Measurements from ENCODE around the gene LRR1.
"Not testable (repeated sequence)": the region's sequence is repeated elsewhere in the genome, so short reads cannot be mapped to it uniquely, and the experiment has no call there.

Gene LRR1

DNA sequence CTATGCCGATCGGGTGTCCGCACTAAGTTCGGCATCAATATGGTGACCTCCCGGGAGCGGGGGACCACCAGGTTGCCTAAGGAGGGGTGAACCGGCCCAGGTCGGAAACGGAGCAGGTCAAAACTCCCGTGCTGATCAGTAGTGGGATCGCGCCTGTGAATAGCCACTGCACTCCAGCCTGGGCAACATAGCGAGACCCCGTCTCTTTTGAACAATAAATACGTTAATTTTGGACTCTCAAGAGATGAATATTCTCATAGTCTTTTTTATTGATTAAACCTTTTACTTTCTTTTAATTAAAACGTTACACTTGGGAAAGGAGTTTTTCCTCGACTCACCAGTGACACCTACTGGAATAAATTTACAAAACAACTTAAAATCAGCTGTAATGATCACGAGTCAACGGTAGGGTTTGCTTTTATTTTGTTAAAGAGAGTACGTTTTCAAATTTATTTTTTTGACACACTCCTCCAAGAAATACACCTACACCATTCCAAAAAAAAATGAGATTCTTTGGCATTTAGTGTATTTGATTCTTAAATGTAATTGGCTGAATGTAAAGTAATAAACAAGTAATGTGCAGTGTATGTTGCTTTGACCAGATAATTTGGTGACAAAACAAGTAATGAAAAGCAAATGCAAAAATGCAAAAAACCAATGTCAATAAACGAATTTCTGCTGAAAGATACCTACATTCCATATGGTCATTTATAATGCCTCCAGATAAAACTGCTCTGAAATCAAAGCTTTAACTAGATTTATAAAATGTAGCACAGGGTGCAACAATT, 11.9 kb upstream of the LRR1 start:
- DNase-seq: peak; percentile 46 to 59

DNA sequence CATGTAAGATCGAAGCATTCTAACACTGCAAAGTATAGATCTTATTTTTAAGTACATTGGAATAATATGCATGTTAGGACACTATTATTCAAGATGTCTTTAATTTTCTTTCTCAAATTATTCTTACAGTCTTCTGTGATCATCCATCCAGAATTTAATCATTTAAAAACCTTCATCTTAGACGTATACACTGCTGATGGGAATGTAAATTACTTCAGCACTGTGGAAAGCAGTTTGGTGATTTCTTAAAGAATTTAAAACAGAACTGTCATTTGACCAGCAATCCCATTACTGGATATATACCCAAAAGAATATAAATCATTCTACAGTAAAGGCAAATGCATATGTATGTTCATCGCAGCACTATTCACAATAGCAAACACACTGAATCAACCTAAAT, 9.4 kb upstream of the LRR1 start:
- no peak for DNase-seq

DNA sequence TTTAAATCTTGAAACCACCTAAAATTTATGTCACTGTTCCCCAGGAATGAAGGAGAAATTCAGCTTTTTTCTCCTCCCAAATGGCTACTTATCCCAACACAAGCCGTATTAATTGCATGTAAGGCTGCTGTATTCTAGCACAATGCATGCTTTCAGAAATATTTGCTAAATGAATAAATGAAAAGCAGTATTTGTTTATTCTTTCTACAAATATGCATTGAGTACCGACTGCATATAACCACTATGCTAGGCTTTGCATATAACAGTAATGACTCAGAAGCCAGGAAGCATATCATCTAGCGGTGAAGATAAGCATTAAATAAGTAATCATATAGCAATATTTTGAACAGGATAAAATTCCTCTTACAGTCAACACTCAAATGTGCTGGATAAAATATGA, 5.7 kb upstream of the LRR1 start:
- DNase-seq: no peak

DNA sequence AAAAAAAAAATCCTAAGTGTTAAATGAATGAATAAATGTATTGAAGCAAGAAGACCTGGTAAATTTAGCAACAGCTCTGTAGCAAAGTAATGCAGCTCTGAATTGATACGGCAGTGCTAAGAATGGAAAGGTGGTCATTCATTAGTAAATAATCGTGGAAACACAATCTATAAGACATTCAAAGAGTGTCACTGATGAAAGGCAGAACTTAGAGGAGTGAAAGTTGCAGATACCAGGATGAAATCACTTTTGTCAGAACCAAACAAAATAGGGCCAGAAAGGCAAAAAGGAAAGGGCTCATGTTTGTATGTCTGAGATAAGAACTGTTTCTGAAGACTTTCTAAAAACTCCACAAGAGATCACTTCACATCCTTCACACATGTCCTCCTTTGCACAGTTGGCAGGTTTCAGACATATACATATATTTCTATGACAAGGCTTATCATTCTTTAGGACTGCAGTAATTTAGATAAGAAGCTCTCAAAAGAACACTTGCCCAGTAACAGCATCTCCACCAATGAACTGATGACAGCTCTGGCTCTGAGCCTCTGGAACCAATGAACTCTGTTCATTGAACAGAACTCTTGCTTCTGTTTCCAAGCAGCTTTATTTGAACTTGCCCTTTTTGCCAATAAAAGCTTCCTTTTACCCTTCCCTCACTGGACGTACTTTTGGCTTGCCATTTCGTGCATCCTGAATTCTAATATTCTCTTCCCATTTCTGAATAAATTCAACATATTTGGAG, 4.2 kb upstream of the LRR1 start:
- no peak for DNase-seq

DNA sequence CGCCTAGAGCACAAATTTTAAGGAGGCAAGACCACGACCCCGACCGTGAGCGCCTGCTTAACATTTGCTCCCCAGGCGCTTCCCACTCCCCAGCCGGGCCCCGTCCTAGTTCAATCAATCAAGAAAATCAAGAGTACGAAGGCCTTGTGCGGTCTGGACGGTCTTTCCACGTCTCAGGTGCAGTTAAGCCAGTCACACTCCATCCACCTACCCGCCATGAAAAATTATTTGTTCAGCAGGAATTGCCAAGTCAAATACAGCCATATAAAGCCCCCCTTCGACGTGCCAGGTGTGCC, 603 bp upstream of the LRR1 start:
- no peak for DNase-seq

DNA sequence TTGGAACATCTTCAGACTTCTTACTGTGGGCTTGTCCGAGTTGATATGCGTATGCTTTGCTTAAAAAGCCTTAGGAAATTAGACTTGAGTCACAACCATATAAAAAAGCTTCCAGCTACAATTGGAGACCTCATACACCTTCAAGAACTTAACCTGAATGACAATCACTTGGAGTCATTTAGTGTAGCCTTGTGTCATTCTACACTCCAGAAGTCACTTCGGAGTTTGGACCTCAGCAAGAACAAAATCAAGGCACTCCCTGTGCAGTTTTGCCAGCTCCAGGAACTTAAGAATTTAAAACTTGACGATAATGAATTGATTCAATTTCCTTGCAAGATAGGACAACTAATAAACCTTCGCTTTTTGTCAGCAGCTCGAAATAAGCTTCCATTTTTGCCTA, 8.8 kb downstream of the LRR1 start:
- no peak for DNase-seq

DNA sequence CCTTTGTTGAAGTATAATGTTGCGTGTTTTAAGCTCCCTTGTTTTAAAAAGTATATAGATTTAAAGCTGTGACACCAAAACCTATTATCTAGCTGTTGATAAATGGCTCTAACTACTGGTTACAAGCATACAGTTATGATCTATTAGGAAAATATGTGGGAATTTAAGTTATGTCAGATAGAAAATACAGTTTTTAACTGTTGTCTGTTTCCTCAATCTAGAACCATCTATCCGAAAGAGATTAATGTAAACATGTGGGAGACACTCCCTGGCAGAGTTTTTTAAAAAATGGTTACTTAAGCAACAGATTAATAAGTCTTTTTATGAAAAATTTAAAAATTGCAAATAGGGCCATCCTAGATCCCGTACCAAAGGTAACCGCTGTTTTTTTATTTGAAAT, 13.5 kb downstream of the LRR1 start:
- DNase-seq: no peak

DNA sequence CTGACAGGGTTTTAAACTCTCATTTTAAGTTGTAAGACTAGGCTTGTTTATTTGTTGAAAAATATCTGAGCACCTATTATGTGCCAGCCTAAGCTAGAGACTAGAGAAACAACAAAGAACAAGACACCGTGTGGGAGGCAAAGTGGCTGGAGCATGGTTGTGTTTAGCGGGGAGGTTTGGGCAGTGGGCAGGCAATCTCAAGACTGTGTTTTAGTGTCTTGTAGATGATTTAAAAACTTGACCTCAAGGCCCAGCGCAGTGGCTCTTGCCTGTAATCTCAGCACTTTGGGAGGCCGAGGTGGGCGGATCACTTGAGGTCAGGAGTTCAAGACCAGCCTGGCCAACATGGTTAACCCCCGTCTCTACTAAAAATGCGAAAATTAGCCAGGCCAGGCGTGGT, 13.9 kb downstream of the LRR1 start:
- no peak for DNase-seq

DNA sequence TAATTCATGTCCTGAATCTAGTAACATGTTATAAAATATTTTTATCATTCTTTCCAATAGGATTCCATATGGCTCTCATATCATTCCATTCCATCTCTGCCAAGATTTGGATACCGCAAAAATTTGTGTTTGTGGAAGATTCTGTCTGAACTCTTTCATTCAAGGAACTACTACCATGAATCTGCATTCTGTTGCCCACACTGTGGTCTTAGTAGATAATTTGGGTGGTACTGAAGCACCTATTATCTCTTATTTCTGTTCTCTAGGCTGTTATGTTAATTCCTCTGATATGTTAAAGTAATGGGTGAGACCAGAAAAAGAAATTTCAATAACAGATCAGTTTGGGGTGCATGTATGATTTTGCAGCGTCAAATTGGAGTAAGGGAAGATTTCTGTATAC, 15.5 kb downstream of the LRR1 start:
- DNase-seq: no peak

DNA sequence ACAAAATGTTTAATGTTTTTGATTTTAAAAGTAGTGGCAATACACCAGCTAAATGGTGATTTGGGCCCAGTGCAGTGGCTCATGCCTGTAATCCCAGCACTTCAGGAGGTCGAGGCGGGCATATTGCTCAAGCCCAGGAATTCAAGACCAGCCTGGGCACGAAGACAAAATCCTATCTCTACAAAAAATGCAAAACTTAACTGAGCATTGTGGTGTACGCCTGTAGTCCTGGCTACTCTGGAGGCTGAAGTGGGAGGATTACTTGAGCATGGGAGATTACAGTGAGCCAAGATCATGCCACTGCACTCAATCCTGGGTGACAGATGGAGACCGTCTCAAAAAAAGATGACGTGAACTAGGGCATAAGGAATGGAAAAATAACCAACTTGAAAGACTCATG, 17.0 kb downstream of the LRR1 start:
- DNase-seq: no peak

DNA sequence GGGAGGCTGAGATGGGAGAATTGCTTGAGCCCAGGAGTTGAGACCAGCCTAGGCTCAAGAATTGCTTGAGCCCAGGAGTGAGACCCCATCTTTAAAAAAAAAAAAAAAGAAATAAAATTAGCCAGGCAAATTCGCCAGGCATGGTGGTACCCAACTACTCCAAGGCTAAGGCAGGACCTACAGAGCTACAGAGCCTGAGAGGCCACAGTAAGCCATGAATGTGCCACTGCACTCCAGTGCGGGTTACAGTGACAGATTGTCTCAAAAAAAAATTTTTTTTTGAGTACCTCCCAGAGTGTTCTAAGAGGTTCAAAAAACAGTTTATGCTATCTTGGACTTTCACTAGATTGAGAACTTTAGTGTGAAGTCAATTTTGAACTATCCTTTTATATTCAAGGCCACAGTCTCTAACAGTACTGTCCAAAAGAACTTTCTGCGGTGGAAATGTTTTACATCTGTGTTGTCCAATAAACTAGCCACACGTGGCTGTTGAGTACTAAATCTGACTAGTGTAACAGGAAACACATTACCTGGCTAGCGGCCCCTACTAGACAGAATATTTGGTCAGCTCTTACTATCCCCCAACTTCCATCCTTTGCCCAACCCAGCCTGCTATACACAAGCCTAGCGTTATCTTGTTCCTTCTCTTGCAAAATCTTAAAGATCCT, 19.2 kb downstream of the LRR1 start:
- no peak for DNase-seq

DNA sequence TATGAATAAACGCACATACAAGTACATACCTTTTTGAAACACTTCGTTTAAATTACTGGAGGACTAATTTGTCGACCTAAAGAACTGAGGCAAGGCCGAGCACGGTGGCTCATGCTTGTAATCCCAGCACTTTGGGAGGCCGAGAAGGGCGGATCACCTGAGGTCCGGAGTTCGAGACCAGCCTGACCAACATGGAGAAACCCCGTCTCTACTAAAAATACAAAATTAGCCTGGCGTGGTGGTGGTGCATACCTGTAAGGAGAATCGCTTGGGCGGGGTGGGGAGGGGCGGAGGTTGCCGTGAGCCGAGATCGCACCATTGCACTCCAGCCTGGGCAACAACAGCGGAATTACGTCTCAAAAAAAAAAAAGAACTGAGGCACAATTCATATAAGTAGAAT, 20.5 kb downstream of the LRR1 start:
- not testable (repeated sequence) for DNase-seq

DNA sequence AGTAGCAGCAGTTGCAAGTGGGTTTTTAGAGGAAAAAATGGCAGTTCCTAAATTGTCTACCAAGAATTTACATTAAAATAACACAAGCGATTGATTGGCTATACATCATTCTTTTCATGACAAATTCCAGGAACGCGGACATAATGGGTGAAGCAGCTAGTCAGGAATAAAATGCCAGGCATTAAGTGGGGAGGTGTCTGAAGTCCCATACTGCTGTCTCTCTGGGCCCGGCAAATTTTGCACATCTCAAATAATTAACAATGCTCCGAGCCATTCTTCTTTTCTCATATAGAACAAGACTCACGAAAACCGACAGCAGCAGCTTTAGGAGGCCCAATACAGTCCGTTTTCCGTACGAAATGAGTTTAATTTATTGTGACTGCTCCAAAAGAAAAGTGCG, 21.0 kb downstream of the LRR1 start:
- no peak for DNase-seq

DNA sequence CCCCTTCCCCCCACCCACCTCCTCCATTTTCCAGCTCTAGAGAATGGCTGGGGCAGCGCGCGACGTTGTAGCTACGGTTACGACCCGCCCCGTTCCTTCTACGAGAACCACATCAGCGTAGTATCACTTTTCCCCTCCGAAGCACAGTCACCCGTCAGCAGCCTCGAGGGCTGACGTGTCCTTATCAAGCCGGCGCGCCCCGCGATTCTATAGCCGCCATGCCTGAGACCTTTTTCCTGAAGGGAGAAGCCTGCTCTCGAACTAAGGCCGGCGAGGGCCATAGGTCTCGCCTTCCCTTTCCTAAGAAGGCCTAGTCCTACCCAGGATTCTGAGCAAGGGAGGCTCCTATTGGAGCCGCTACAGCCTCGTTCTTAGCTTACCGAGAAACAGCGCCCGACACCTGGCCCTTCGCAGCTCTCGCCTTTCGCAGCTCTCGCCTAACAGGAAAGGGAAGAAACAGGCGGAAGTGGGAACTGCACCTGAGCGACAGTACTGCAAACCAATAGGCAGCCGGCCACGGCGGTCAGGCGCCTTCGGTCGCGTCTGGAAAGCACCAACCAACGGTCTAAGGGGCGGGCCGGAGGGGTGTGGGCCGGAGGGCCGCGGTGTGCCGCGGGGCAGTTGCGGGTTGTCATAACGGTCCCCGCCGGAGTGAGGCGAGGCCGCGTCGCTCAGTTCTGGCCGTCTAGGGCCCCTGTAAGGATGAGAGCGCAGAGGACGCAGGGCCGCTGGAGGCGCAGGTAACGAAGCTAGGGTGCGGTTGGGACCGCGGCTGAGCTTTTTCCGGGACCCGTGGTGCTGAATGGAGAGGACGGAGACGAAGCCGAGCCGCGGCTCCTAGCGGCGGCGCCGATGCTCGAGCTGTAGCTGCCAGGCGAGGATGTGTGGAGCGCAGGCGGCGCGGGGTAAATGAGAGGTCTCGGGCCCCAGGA, 21.7 kb downstream of the LRR1 start, which contains the start of the genes MGAT2 and RPL36AL:
Gene MGAT2, plus strand, starts transcription at position 618 of the 932 bp plus-strand sequence. CDS start 470 bp downstream, outside the sequence.
Gene RPL36AL, minus strand, starts transcription at position 445 of the 932 bp plus-strand sequence. CDS start 1,522 bp downstream, outside the sequence.
- DNase-seq: peak; percentile 92

DNA sequence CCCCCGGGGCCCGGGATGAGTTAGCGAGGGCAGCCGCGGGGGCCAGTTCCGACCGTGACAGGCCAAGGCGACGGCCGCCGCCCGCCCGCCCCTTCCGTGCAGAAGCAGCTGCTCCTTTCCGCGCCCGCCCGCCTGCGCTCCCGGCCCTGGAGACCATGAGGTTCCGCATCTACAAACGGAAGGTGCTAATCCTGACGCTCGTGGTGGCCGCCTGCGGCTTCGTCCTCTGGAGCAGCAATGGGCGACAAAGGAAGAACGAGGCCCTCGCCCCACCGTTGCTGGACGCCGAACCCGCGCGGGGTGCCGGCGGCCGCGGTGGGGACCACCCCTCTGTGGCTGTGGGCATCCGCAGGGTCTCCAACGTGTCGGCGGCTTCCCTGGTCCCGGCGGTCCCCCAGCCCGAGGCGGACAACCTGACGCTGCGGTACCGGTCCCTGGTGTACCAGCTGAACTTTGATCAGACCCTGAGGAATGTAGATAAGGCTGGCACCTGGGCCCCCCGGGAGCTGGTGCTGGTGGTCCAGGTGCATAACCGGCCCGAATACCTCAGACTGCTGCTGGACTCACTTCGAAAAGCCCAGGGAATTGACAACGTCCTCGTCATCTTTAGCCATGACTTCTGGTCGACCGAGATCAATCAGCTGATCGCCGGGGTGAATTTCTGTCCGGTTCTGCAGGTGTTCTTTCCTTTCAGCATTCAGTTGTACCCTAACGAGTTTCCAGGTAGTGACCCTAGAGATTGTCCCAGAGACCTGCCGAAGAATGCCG, 22.6 kb downstream of the LRR1 start:
- peak; percentile 44 to 57 for DNase-seq

DNA sequence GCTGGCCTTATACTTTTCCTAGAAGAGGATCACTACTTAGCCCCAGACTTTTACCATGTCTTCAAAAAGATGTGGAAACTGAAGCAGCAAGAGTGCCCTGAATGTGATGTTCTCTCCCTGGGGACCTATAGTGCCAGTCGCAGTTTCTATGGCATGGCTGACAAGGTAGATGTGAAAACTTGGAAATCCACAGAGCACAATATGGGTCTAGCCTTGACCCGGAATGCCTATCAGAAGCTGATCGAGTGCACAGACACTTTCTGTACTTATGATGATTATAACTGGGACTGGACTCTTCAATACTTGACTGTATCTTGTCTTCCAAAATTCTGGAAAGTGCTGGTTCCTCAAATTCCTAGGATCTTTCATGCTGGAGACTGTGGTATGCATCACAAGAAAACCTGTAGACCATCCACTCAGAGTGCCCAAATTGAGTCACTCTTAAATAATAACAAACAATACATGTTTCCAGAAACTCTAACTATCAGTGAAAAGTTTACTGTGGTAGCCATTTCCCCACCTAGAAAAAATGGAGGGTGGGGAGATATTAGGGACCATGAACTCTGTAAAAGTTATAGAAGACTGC, 23.4 kb downstream of the LRR1 start:
- no peak for DNase-seq

DNA sequence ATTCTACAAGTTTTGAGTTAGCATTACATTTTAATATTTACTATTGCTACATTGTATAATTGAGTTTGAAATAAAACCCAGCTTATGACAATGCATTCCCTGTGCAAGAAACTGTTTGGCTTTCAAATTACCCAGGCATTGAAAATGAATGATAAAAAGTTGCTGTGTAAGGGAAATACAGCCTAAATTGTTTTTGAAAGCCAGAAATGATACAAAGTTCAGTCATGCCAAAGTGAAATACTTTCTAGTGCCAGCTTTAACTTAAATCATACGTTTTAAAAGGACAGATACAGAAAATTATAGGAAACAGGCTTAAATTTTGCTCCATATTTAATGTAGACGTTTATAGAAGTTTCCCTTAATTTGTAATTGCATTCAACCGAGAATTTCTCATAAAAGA, 24.6 kb downstream of the LRR1 start:
- no peak for DNase-seq

DNA sequence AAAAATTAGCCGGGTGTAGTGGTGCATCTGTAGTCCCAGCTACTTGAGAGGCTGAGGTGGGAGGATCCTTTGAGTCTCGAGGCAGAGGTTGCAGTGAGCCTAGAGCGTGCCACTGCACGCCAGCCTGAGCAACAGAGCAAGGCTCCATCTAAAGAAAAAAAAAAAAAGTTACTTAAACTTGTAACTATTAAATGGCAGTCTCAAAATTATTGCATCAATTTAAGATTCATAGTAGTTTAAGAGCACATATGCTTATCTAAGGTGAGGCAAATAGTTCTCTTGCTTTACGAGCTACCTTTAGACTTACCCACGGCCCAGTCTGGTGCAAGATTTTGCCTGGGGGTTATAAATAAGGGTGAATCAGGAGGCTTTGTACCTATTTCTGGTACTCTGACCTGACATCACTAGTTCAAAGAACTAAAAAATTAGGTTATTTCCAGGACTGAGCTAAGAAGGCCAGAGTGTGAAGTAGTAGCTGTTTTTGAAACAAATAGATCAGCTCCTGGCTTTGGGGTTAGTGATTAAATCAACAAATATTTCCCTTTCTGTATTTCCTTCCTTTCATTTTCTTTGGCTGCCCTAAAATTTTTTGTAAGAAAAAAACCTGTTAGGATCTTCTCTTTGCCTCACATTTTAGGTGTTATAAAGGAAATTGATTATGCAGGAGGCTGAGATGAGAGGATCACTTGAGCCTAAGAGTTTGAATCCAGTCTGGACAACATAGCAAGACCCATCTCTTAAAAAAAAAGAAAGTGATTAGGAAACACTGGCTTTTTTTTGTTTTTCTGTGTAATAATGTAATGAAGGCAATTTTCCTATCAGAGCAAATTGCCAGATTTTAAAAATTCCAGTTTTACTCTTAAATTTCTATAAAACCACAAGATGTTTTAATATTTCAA, 25.4 kb downstream of the LRR1 start:
- DNase-seq: peak in 1 of 2 donors; percentile 24

DNA sequence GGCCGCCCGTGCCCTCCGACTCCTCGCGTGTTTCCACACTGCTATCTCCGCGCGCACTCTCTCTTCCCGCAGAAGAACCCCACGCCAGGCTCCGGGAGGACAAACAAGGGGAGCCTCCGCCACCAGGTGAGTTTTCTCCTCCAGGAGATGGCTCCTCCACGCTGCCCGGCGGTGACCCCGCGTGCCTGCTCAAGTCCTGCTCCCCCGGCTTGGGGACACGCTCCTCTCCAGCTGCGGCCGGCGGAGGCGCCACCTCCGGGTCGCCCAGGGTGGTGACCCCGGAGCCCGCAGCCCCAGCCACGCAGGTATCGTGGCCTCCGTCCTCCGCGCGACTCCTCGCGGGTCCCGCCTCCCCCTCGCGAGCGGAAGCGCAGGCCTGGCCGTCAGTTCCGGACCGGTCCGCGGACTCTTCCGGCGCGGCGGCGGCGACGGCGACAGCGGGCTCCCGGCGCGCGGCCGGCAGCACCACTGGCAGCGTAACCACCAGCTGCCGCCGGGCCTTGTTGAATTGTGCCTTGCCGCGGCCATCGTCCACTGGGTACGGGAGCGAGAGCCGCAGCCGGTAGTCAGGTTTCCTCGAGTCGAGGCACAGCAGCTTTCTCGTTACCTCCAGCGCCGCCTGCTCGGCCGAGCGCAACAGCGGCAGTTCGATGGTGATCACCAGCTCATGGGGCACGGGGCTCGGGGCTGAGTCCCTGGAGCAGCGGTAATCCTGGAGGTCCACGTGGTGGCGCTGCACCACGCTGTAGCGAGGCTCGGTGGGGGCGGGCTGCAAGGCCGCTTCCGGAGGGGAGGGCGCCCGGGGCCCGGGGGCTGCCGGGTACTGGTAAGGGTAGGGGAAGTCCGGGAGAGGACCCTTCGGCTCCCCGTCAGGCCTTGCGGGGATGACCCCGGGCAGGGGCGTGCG, 35.2 kb downstream of the LRR1 start:
- DNase-seq: peak; percentile 92 to 95

Measured in activated CD4-positive, alpha-beta T cell treated with anti-CD3 and anti-CD28 coated beads for 4 hours (primary cell).